ENCODE data around the gene SPATA21. TPM values are rescaled to one million over a fixed set of nuclear protein-coding genes. Genes with fewer than 3 reads are reported as not detected.

The SPATA21 gene
- total RNA-seq, 1 experiment from 2014 or later = not detected

DNA sequence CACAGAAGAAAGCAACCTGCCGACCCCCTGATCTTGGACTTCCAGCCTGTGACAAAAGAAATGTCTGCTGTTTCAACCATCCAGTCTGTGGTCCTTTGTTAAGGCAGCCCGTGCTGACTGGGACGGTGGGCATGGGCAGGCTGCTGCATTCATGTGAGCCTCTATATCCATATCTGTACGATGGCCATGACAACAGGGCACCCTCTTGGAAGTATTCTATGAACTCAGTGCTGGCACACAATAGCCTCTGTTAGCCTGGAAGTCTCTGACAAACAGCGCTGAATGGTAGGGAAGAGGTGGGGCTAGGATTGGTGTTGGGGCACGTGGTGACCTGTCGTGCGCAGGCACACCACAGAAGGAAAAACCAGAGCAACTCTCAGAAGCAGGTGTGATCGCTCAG, 30.4 kb downstream of the SPATA21 start:
- Histone ChIP-seq H2BK20ac (ENCODE audit: low read depth, low read length, poor library complexity, severe bottlenecking) (no peak overlapping the region), H3K56ac (ENCODE audit: insufficient read length, low read depth, low read length) (no peak overlapping the region), H4K8ac (replicated peaks; ENCODE audit: insufficient read length, low read depth, low read length) (no peak overlapping the region), H3K4me2 (ENCODE audit: insufficient read depth, insufficient read length, low read length) (no peak overlapping the region), H4K91ac (ENCODE audit: insufficient read length, low read depth, low read length) (no peak overlapping the region), H3K79me1 (ENCODE audit: insufficient read depth, low read depth, low read length, poor library complexity, severe bottlenecking) (no peaks in the 10 kb centered on the region), H4K5ac (ENCODE audit: insufficient read length, low read depth, low read length) (no peak overlapping the region), H3K4ac (ENCODE audit: low read depth, low read length) (no peak overlapping the region), H2BK12ac (ENCODE audit: insufficient read length, low read depth, low read length) (no peak overlapping the region), H2BK5ac (ENCODE audit: insufficient read length, low read length) (no peak overlapping the region), H3K4me1 (ENCODE audit: insufficient read depth, low read length) (no peaks in the 10 kb centered on the region; the same call in 1 of the 2 replicates), H2BK15ac (ENCODE audit: low read depth, low read length) (no peak overlapping the region), H3K79me2 (ENCODE audit: insufficient read depth, low read length) (no peaks in the 10 kb centered on the region), H3K9me3 (ENCODE audit: control insufficient read depth, low read depth, low read length) (no peaks in the 10 kb centered on the region), H3K23me2 (ENCODE audit: insufficient read length, low read depth, low read length, poor library complexity, severe bottlenecking) (no peaks in the 10 kb centered on the region), H3T11ph (ENCODE audit: low read length) (no peak overlapping the region), H3K23ac (ENCODE audit: insufficient read length, low read depth, low read length) (no peak overlapping the region), H2BK120ac (ENCODE audit: low read depth, low read length, poor library complexity, severe bottlenecking) (no peak overlapping the region), H3K18ac (ENCODE audit: insufficient read length, low read depth, low read length) (no peak overlapping the region), H3K14ac (ENCODE audit: insufficient read depth, low read length) (no peak overlapping the region; the same call in 1 of the 2 replicates), H4K20me1 (ENCODE audit: control insufficient read depth, insufficient read depth, insufficient read length) (no peaks in the 10 kb centered on the region), H2AK5ac (ENCODE audit: insufficient read length, low read length) (no peak overlapping the region), H3K27me3 (ENCODE audit: insufficient read depth, low read length) (no peaks in the 10 kb centered on the region), H2AFZ (ENCODE audit: low read length) (no peak overlapping the region), H3K27ac (ENCODE audit: insufficient read length, low read depth, low read length) (no peak overlapping the region), H3K9ac (ENCODE audit: extremely low read depth, insufficient read length, low read length) (no peak overlapping the region)
- Mint-ChIP-seq H3K36me3 (ENCODE audit: insufficient read depth in 1 of 3, low read depth in 3 of 3) (no peaks in the 10 kb centered on the region; a peak in 1 of 7 replicates), H3K4me1 (peaks cover 7 to 14% of the 10 kb centered on the region in 2 experiments), H3K9me3 (no peaks in the 10 kb centered on the region), H3K27me3 (ENCODE audit: low read depth) (peaks cover 8% of the 10 kb centered on the region), H3K27ac (peak overlapping the region in 1 of 3 experiments; percentile 2; a peak in 1 of 7 replicates), H3K4me3 (no peak overlapping the region)
- no CpG with 5 or more reads among the region's 9 CpGs for WGBS (ENCODE audit: extremely low coverage, insufficient read length, low lambda C conversion rate)
- TF ChIP-seq CTCF (conservative IDR thresholded peaks at IDR 0.05) = no peak
- DNase-seq = no peak
